Peyer's patch (tissue), 4 donors: ENCODE data around the gene DEPP1.

Experiments used
- CTCF ChIP-seq, 6 experiments: fragments of 450-650 bp in 4 of 6; fragments of 200-600 bp in 2 of 6; sonication (generic) in 1 of 6; IDR thresholded peaks; one replicate each; pipeline ENCODE4 v1.5.1; 2017 to 2019; ENCODE audit warnings: antibody characterized with exemption in 6 of 6, mild to moderate bottlenecking in 3 of 6, moderate library complexity in 1 of 6
- POLR2A ChIP-seq, 2 donors: fragments of 450-650 bp; IDR thresholded peaks; one replicate each; pipeline ENCODE4 v1.5.1; 2017; ENCODE audit warnings: antibody characterized with exemption in 2 of 2, mild to moderate bottlenecking in 2 of 2, moderate library complexity in 2 of 2

GRCh38 chr10:44986179-44986578 lies 7.6 kb upstream of the DEPP1 start:
- TF ChIP-seq POLR2A (IDR thresholded peaks at IDR 0.05) (no peak), CTCF (IDR thresholded peaks at IDR 0.05) (no peak)
